ENCODE results near the gene F5.
"Not testable (repeated sequence)": the region's sequence is repeated elsewhere in the genome, so short reads cannot be mapped to it uniquely, and the experiment has no call there.

F5 gene

GRCh38 chr1:169546087-169546995, 39.9 kb downstream of the F5 start:
- DNase-seq: peak in 34 of 56 donors; percentile 1 to 69 (median 19)

DNA sequence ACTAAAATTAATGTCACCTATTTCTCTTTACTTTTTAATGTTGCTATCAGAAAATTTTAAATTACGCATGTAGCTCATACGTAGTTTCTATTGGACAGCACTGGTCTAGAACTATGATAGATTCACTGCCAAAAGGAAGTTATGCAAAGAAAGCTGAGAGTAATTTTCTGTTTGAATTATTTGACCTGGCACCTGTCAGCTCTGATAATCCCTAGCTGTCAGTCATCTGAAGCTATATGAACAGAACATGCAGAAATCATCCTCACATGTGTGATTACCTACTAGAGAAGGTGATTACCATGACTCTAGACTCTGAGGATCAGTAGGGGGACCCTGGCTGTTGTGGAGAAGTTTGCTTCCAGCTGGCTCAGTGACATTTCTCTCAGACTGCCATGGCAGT, 40.8 kb downstream of the F5 start:
- DNase-seq: no peak

DNA sequence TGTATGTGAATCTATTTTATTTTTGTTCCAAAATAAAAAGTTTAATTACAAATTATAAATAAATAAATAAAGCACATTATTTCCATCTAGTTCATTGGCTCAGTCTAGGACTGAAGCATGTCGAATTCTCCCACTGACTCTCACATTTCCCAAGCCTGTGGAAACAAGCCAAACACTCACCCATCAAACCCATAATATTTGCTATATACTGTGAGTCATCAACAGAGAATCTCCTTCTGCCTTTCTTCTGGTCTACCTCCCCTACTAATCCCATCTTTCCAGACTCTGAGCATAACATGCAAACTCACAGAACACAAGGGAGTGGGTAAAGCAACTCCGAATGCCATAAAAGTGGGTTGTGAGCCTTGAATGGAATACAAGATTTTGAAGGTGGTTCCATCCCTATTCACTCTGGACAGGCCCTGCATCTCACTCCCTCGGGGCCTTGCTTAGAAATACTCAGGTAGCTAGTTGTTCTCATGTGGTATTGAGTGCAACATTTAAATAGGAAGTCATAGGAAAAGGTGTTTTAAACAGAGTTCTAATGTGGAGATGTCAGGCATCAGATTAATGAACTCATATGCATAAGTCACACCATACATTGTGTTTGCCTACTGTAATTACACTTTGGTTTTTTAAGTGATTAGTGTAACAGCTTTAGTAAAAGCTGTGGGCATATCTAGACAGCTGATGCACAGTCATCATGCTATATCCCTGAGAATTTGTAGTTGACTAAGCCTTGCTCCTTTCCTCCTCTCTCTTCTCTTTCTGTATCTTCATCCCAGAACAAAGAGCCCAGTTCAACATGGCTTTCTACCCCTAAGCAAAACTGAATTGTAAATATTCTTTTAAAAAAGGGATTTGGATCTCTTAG, 47.0 kb downstream of the F5 start:
- DNase-seq: no peak

- no peak for DNase-seq
These were observed 51.6 kb downstream of the F5 start for GRCh38 chr1:169534653-169535052.

DNA sequence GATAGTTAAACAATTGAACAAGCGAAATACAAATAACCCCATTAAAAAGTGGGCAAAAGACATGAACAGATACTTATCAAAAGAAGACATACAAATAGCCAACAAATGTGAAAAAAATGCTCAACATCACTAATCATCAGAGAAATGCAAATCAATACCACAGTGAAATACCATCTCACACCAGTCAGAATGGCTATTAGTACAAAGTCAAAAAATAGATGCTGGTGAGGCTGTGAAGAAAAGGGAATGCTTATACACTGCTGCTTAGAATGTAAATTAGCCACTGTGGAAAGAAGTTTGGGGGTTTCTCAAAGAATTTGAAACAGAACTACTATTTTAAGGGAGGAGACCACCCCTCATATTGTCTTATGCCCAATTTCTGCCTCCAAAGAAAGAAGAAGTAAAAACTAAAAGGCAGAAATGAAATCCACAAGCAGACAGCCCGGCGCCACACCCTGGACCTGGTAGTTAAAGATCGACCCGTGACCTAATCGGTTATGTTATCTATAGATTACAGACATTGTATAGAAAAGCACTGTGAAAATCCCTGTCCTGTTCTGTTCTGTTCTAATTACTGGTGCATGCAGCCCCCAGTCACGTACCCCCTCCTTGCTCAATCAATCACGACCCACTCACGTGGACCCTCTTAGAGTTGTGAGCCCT, 52.6 kb downstream of the F5 start:
- DNase-seq: not testable (repeated sequence)

DNA sequence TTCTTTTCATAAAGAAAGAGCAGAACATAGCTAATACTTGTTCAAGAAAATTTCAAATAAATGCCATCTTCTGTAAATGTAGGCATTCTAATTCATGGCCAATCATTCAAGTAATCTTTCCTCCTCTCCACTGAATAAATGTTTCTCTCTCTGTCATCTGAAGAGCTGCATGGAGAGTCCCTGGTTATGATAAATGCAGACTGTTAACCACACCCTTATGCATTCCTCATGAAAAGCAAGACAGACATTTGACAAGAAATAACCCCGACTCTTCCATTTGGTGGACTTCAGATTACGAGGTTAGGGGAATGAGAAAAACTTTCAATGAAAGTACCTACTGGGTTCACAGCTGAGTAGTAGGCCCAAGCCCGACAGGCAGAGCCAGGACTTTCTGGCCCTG, 55.8 kb downstream of the F5 start:
- no peak for DNase-seq

DNA sequence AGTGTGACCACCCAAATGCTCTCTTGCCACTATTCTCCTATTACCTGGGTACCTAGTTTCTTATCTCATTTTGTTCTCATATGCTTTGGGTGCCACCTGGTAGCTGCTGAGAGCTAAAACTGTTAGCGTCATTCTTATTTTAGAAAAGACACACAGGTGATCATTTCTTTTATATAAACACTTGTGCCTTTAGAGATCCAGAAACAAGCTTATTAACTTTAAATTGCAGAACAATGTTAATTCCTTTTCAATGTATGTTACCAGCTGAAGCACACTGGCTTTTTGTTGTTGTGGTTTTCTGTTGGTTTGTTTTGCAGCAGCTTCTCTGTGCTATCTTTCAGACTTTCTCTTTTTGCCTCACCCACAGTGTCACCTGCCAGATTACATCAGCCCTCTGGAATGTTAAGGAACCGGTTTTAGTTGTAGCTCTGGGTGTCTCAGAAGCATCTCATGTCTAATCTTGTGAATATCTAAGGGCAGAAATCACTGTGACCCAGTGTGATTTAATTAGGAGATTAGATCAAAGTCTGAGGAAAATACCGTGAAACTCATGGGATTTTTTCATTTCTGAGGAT, 57.1 kb downstream of the F5 start:
- no peak for DNase-seq

DNA sequence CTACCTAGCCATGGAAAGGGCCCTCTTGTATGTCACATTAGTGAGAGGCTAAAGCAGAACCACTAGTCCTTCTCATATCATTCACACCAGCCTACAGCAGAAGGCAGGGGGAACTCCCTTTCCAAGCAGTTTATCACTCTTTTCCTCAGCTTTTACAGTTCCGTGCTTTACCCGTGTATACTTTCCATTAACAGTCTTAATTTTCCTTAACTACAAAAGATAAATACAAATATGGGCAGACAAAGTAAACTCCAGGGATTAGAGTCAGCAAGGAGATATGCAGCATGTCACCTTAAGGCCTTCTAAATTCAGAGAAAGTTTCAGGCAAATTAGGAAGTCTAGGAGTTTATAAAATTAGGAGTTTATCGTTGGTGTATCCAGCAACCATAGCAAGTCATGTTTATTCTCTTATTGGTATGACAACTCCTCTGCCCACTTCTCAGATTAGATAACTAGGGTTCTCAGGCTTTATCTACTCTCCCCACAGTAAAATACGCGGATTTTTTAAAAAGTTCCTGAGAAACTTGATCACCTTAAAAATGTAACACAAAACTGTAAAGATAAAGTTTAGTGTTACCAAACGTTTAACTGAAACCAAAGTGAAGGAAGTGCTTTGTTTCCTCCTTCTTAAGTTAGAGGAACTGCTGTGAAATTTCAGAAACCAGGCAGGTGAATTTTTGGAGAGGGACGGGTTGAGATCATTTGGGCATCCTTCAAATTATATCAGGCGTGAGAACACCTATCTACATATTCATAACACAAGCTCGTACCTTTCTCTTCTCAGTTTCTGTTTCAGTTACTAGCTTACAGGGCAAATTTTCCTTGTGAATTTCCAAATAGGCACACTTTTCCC, 57.8 kb downstream of the F5 start:
- no peak for DNase-seq

DNA sequence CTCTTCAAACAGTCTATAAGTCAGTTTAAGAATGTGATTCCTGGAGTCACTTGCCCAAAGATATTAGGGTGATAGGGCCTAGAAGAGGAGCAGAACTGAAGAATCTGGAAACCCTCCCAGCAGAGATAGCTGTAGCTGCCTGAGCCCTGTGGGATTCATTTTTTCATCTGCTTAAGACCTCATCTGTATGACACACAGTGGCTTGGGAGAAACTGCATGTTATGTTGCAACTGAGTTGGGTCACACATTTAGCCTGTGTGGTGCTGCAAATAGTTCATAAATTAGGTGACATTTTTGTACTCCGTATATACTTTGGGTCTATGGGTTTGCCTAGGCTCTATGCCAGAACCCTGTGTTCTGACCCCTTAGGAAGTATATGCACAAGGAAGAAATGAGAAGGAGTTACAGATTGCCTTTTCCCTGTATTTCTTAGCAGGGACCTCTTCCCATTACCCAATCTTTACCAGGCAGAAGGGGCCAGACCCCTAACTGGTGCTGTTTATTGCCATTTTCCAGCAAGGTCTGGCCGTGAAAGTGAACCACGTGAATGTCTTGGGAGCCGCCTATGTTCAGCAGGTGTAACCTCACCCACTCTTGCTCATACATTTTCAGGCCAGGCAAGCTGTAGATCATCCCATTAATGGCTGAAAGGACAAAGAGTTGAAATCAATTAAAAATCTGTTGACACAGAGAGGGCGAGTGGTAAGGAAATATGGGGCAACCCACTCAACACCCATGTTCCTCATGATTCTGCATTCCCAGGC, 58.6 kb downstream of the F5 start:
- no peak for DNase-seq

- DNase-seq: no peak
These were observed 59.3 kb downstream of the F5 start for GRCh38 chr1:169527001-169527400.

DNA sequence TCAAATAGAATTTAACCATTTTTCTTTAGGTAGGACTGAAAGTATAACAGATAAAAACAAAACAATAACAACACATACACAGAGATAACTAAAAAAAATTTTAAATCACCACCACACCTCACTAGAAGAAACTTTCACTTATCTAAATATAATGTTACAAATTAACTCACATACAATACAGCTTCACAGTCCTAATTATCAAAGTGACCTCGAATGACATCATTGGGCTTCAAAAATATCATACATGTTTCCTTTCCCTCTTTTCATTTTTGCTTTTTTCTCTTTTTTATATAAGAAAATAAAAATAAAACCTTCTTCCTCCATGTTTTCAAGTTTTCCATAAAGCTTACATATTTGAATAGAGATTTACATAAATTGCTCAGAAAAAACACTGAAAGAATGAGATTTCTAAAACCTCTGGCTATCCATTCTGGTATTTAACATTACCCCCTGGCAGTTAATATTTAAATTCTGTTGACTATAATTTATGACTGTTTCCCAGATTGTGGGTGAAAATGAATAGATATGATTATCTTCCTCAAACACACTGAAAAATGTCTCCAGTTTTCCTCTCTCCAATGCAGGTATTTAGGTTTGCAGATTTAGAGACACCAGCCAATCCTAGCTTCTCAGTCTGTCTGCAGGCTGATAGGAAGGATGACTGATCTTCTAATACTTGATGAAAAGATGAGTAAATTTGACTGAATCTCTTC, 60.0 kb downstream of the F5 start:
- DNase-seq: no peak

DNA sequence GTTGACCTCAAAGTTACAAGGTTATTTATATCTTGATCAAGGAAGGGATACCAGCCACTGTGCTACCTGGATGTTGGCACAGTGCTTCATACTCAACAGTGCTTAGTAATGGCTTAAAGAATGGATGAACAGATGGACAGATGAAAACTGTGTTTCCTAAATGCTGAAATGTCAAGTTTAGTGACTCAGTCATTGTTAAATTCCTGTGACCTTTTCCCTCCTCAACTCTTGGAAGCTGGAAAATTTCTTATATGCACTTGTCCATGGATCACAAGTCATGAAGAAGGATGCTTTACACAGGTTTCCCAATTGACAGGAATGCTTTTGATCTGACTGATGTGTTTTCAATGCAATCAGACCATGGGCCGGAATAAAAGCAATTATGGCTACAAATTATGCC, 60.9 kb downstream of the F5 start:
- no peak for DNase-seq

DNA sequence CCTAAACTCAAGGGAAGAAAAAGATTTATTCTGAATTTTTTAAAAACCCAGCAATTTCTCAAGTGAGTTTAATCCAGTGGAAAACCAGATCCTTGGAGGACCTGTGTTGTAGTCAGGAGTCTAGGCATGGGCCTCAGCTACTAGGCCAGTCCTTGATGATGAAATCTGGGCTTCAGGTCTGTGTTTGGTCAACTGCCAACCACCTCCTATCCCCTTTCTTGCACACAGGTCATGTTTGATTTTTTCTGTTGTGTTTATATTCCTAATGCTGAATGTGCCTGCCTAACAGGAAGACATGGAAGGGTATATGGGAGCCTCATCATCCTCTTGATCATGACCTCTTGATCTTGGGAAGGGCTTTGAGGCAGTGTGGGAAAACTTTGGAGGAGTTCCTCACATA, 62.4 kb downstream of the F5 start:
- no peak for DNase-seq

- DNase-seq: no peak
These were observed 65.1 kb downstream of the F5 start for GRCh38 chr1:169521226-169521625.

DNA sequence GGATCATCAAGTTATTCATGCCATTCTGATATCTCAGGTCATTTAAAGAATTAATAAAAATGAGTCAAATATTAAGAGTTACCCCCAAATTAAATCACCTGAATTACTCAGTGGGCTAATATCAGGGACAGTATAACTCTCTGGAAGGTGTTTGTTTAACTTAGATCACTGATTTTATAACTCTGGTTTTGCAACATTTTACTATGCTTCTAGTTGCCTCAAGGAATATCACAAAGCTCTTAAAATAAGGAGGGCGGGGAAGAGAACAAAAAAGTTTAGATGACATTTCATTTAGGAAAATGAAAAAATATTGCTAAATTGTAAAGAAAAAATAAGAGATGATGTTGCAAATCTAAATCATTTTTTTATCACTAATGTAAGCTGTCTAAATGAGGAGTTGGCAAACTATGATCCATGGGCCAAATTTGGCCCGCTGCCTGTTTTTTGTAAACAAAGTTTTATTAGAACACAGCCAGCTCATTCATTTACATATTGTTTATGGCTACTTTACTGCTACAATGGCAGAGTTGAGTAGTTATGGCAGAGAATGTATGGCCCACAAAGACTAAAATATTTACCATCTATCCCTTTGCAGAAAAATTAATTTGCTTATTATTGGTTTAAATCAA, 68.6 kb downstream of the F5 start:
- no peak for DNase-seq

DNA sequence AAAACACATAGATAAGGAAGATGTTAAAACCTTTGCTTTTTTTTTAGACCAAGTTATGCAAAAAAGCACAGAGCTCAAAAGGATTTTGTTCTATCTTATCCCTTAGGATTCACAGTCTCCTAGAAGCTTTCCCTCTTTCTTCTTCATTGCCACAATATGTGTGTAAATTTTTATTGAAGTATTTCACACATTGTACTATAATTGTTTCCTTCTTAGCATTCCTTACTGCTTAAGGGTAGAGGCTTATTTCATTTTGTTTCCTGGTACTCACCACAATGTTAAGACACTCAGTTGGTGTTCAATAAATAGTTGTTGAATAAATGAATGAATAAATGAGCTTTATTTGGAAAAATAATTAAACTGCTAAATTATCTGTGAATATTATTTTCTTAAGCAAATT, 70.6 kb downstream of the F5 start:
- no peak for DNase-seq

GRCh38 chr1:169514566-169515270, 71.6 kb downstream of the F5 start:
- DNase-seq: no peak

DNA sequence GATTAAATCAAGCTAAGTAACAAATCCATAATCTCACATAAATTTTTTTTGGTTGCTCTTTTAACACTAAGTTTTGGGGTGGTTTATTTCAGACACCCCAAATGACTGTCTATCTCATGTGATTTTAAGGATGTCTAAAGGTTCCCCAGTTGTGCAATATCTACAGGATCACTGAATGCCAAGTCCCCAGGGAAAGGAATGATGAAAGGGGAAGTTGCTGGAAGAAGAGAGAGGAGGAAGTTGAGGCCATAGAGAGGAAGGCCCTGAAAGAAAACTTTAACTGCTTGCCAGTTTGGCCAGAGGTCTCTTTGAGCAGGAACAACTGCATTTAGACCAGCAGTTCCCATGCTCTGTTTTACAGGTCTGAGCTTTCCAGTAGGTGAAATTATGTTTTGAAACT, 73.1 kb downstream of the F5 start:
- DNase-seq: no peak

Data from nucleus accumbens (tissue), 56 donors.